ENCODE results near the gene GCHFR. TPM values are rescaled to one million over a fixed set of nuclear protein-coding genes. Genes with fewer than 3 reads are reported as not detected.

The GCHFR gene
- total RNA-seq, 1 donor from 2014 or later, result 4.6 TPM

DNA sequence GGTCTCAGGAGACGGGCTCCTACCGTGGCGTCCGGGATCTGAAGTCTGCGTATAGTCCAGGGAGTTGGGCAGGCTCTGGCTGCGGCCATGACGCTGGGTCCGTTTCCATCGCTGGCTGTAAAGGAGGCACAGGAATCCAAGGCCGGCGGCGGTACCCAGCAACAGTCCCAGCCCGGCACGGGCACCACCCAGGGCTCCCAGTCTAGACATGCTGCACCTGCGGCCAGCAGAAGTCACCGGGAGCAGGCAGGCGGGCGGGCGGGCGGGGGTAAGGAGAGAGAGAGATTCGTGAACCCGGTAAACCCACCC is 9.3 kb upstream of the GCHFR start:
- Mint-ChIP-seq H3K4me1 (ENCODE audit: unreplicated experiment) (peaks cover 6% of the 10 kb centered on the region), H3K27ac (ENCODE audit: unreplicated experiment) (no peak overlapping the region), H3K27me3 (ENCODE audit: unreplicated experiment) (peaks cover 4% of the 10 kb centered on the region), H3K4me3 (ENCODE audit: unreplicated experiment) (peak overlapping the region; percentile 92), H3K36me3 (ENCODE audit: low read depth, unreplicated experiment) (peaks cover 19% of the 10 kb centered on the region), H3K9me3 (ENCODE audit: unreplicated experiment) (no peaks in the 10 kb centered on the region)
- no peak for DNase-seq (ENCODE audit: low spot score)
- TF ChIP-seq, protein P1, sequence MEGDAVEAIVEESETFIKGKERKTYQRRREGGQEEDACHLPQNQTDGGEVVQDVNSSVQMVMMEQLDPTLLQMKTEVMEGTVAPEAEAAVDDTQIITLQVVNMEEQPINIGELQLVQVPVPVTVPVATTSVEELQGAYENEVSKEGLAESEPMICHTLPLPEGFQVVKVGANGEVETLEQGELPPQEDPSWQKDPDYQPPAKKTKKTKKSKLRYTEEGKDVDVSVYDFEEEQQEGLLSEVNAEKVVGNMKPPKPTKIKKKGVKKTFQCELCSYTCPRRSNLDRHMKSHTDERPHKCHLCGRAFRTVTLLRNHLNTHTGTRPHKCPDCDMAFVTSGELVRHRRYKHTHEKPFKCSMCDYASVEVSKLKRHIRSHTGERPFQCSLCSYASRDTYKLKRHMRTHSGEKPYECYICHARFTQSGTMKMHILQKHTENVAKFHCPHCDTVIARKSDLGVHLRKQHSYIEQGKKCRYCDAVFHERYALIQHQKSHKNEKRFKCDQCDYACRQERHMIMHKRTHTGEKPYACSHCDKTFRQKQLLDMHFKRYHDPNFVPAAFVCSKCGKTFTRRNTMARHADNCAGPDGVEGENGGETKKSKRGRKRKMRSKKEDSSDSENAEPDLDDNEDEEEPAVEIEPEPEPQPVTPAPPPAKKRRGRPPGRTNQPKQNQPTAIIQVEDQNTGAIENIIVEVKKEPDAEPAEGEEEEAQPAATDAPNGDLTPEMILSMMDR (IDR thresholded peaks at IDR 0.05; ENCODE audit: unreplicated experiment), result no peak

DNA sequence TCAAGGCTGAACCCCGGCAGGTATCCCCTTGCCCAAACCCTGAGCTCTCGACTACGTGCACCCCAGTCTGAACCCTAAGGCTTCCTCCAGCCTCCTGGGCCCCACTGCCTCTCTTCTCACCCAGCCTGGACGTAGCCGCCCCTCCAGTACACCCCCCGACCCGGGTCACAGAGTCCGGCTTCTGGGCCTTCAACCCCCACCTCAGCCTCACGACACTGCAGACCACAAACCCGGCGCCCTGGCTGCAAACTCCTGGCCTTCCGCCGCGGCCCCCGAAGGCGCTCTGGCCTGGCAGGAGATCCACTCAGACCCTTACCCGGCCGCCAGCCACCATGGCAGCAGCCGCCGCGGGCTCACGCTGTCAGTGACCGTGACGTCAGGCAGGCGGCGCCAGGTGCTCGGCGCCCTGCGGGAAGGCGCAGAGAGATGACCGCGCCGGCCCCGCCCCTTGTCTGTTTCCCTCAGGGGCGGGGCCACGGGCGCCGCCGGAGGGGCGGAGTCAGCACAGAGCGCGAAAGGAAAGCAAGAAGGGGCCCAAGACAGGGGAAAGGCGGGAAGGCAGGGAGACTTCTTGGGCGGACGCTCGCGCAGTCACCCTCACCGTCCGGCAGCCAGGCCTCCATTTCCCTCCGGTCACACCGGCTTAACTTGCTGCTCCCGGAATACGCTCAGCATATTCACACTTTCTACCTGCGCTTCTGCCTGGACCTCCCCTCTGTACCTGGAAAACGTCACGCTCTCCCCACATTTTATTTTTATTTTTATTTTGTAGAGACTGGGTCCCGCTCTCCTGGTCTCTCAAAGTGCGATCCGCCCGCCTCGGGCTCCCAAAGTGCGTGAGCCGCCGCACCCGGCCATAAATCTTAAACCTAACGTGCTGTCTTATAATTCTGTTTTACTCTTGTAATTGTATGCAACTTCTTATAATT is 8.7 kb upstream of the GCHFR start, which contains the start of gene RMDN3:
Gene RMDN3, minus strand, starts transcription at position 372 of the 929 bp plus-strand sequence. CDS start 471 bp downstream, outside the sequence.
- Mint-ChIP-seq H3K4me1 (ENCODE audit: unreplicated experiment) (peaks cover 6% of the 10 kb centered on the region), H3K27ac (ENCODE audit: unreplicated experiment) (peak within 1 kb of the TSS; percentile 86), H3K4me3 (ENCODE audit: unreplicated experiment) (peak within 1 kb of the TSS; percentile 97), H3K9me3 (ENCODE audit: unreplicated experiment) (no peaks in the 10 kb centered on the region), H3K36me3 (ENCODE audit: low read depth, unreplicated experiment) (peaks cover 17% of the 10 kb centered on the region), H3K27me3 (ENCODE audit: unreplicated experiment) (peaks cover 4% of the 10 kb centered on the region)
- peak; percentile 95 for DNase-seq (ENCODE audit: low spot score)
- TF ChIP-seq, protein P1 (IDR thresholded peaks at IDR 0.05; ENCODE audit: unreplicated experiment), result no peak

DNA sequence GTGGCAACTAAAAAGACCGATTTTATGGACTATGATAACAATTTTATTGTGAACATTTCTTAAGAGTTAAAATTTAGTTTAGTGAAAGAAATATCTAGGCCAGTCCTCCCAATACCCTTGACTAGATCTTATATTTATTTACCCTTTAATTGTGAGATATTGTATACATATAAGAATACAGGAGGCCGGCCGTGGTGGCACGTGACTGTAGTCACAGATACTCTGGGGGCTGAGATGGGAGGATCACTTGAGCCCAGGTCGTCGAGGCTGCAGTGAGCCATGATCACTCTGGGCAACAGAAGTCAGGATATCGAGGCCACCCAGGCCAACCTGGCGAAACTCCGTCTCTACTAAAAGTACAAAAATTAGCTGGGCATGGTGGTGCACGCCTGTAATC is 8.1 kb upstream of the GCHFR start:
- H3K4me1 Mint-ChIP-seq (ENCODE audit: unreplicated experiment), result peaks cover 6% of the 10 kb centered on the region
- no peak for DNase-seq (ENCODE audit: low spot score)
- TF ChIP-seq, protein P1 (IDR thresholded peaks at IDR 0.05; ENCODE audit: unreplicated experiment), result no peak
- no peaks in the 10 kb centered on the region for H3K9me3 Mint-ChIP-seq (ENCODE audit: unreplicated experiment)
- peaks cover 7% of the 10 kb centered on the region for H3K27me3 Mint-ChIP-seq (ENCODE audit: unreplicated experiment)
- H3K4me3 Mint-ChIP-seq (ENCODE audit: unreplicated experiment), result peak overlapping the region; percentile 97
- peaks cover 17% of the 10 kb centered on the region for H3K36me3 Mint-ChIP-seq (ENCODE audit: low read depth, unreplicated experiment)
- peak overlapping the region; percentile 86 for H3K27ac Mint-ChIP-seq (ENCODE audit: unreplicated experiment)

DNA sequence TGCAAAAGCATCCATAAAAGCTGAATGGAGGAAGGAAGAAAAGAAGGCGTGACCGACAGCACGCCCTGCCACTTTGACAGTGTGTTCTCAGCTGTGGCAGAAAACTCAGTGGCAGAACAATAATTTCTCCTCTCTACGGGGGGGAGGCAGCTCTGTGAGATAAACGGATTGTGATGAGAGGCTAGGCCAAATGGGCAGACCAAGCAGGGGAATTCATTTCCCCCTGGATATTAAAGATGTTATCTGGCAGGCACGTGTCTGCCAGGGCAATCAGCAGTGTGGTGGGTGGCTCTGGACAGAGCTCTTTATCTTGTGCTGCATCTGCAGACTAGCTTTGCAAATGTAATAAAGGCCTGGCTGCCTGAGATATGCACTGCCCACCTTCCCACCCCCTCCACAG is 6.9 kb upstream of the GCHFR start:
- peaks cover 8% of the 10 kb centered on the region for H3K27me3 Mint-ChIP-seq (ENCODE audit: unreplicated experiment)
- DNase-seq (ENCODE audit: low spot score), result no peak
- H3K4me1 Mint-ChIP-seq (ENCODE audit: unreplicated experiment), result peaks cover 6% of the 10 kb centered on the region
- peak overlapping the region; percentile 9 for H3K4me3 Mint-ChIP-seq (ENCODE audit: unreplicated experiment)
- no peaks in the 10 kb centered on the region for H3K9me3 Mint-ChIP-seq (ENCODE audit: unreplicated experiment)
- TF ChIP-seq, protein P1 (IDR thresholded peaks at IDR 0.05; ENCODE audit: unreplicated experiment), result no peak
- no peak overlapping the region for H3K27ac Mint-ChIP-seq (ENCODE audit: unreplicated experiment)
- H3K36me3 Mint-ChIP-seq (ENCODE audit: low read depth, unreplicated experiment), result peaks cover 15% of the 10 kb centered on the region

DNA sequence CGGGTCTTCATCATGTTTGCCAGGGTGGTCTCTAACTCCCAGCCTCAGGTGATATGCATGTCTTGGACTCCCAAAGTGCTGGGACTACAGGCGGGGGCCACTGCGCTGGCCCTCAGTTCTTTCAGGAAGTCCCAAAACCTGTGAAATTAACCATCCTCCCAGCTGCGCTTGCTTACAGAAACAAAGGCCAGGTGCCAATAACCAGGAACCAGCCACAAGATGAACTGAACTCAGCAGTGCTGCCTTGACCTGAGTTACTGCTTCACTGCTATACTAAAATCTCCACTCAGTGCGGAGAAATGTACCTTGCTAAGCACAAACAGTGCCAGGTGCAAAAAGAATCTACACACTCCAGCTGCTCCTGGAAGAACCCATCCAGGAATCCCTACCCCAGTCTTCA is 3.9 kb upstream of the GCHFR start:
- Mint-ChIP-seq H3K36me3 (ENCODE audit: low read depth, unreplicated experiment) (peaks cover 6% of the 10 kb centered on the region), H3K27me3 (ENCODE audit: unreplicated experiment) (peaks cover 15% of the 10 kb centered on the region), H3K4me1 (ENCODE audit: unreplicated experiment) (peaks cover 12% of the 10 kb centered on the region), H3K27ac (ENCODE audit: unreplicated experiment) (no peak overlapping the region), H3K9me3 (ENCODE audit: unreplicated experiment) (no peaks in the 10 kb centered on the region), H3K4me3 (ENCODE audit: unreplicated experiment) (no peak overlapping the region)
- TF ChIP-seq, protein P1 (IDR thresholded peaks at IDR 0.05; ENCODE audit: unreplicated experiment), result no peak
- DNase-seq (ENCODE audit: low spot score), result no peak
